Breast epithelium (tissue), 4 donors: ENCODE data around the gene FTCD. TPM values are rescaled to one million over a fixed set of nuclear protein-coding genes. Genes with fewer than 3 reads are reported as not detected.

ENCODE experiments used
- DNase-seq, 2 donors: peaks; one replicate each; pipeline ENCODE4 v3.0.0-alpha.2; 2019; ENCODE audit warnings: low spot score in 2 of 2
- H3K27ac ChIP-seq, 2 donors: fragments of 200-600 bp; sonication (generic) in 1 of 2; one replicate each; pipeline ENCODE4 v1.5.1; 2016 to 2019; ENCODE audit warnings: mild to moderate bottlenecking in 1 of 2
- H3K27me3 ChIP-seq, 2 donors: fragments of 200-600 bp; sonication (generic) in 1 of 2; one replicate each; pipeline versions ENCODE4 v1.5.1 to v1.6.0; 2017 to 2019; ENCODE audit warnings: control low read depth in 1 of 2, mild to moderate bottlenecking in 1 of 2
- H3K36me3 ChIP-seq: fragments of 200-600 bp; one replicate; pipeline ENCODE4 v1.5.1; 2019
- H3K4me1 ChIP-seq, 2 donors: fragments of 200-600 bp; sonication (generic); one replicate each; pipeline ENCODE4 v1.5.1; 2016 to 2019; ENCODE audit warnings: control low read depth in 1 of 2
- H3K4me3 ChIP-seq, 3 donors: fragments of 200-600 bp; sonication (generic); 1 replicate in 2 of 3; 2 replicates in 1 of 3; pipeline ENCODE4 v1.5.1; 2016 to 2019; ENCODE audit warnings: mild to moderate bottlenecking in 3 of 3, moderate library complexity in 2 of 3
- H3K9me3 ChIP-seq, 2 donors: fragments of 200-600 bp; sonication (generic) in 1 of 2; one replicate each; pipeline ENCODE4 v1.5.1; 2016 to 2019; ENCODE audit warnings: control low read depth in 1 of 2
- CTCF ChIP-seq, 3 donors: fragments of 450-650 bp; IDR thresholded peaks; one replicate each; pipeline ENCODE4 v1.5.1; 2016 to 2017; ENCODE audit warnings: antibody characterized with exemption in 3 of 3, mild to moderate bottlenecking in 3 of 3, moderate library complexity in 3 of 3
- POLR2A ChIP-seq: fragments of 450-650 bp; IDR thresholded peaks from one replicate; pipeline ENCODE4 v1.6.1; 2016; ENCODE audit warnings: antibody characterized with exemption, mild to moderate bottlenecking, moderate library complexity
- POLR2AphosphoS5 ChIP-seq, 3 donors: sonication (generic); formaldehyde crosslinking; IDR thresholded peaks; one replicate each; pipeline ENCODE4 v1.6.1; 2017; ENCODE audit warnings: antibody characterized with exemption in 3 of 3
- intact Hi-C: fragments of 100-400 bp; cut with DNase I; formaldehyde crosslinking; loops from one replicate; pipeline ENCODE4 v1.15.1; 2023; ENCODE audit warnings: low total_unique reads
- total RNA-seq, 3 donors: library from RNA; depleted of rRNA; stranded (reverse); fragments of >200 nt; gene quantifications; one replicate each; pipeline ENCODE4 v1.1.0, GENCODE V29; 2016

The FTCD gene
- total RNA-seq, 3 donors from 2014 or later = 0.59 TPM; not detected in 2

GRCh38 chr21:46168238-46168637 is 12.9 kb upstream of the FTCD start:
- Histone ChIP-seq H3K4me3 (no peak overlapping the region), H3K27ac (no peak overlapping the region), H3K27me3 (no peaks in the 10 kb centered on the region), H3K4me1 (no peaks in the 10 kb centered on the region), H3K36me3 (no peaks in the 10 kb centered on the region), H3K9me3 (no peaks in the 10 kb centered on the region)
- peak in 1 of 2 donors; percentile 12 for DNase-seq
- TF ChIP-seq POLR2A (no peak), POLR2AphosphoS5 (IDR thresholded peaks at IDR 0.05) (no peak), CTCF (IDR thresholded peaks at IDR 0.05) (no peak)
- intact Hi-C loops = no loop called here

GRCh38 chr21:46165098-46165497 is 9.7 kb upstream of the FTCD start:
- no peak for TF ChIP-seq CTCF (IDR thresholded peaks at IDR 0.05)
- TF ChIP-seq POLR2AphosphoS5 (IDR thresholded peaks at IDR 0.05) = no peak
- no peak for TF ChIP-seq POLR2A
- Histone ChIP-seq H3K27ac (no peak overlapping the region), H3K9me3 (no peaks in the 10 kb centered on the region), H3K36me3 (no peaks in the 10 kb centered on the region), H3K27me3 (no peaks in the 10 kb centered on the region), H3K4me3 (no peak overlapping the region), H3K4me1 (no peaks in the 10 kb centered on the region)
- DNase-seq = no peak
- intact Hi-C loops = no loop called here

- Histone ChIP-seq H3K27ac (no peak overlapping the region), H3K4me3 (no peak overlapping the region), H3K9me3 (no peaks in the 10 kb centered on the region), H3K27me3 (no peaks in the 10 kb centered on the region), H3K4me1 (no peaks in the 10 kb centered on the region), H3K36me3 (no peaks in the 10 kb centered on the region)
- DNase-seq = no peak
- intact Hi-C loops = no loop called here
- TF ChIP-seq POLR2AphosphoS5 (IDR thresholded peaks at IDR 0.05) (no peak), CTCF (IDR thresholded peaks at IDR 0.05) (no peak), POLR2A (no peak)
Observed at GRCh38 chr21:46163380-46163779, 8.0 kb upstream of the FTCD start.

GRCh38 chr21:46161633-46162592 is 6.5 kb upstream of the FTCD start:
- Histone ChIP-seq H3K4me1 (no peaks in the 10 kb centered on the region), H3K4me3 (peak overlapping the region in 1 of 3 donors; percentile 33), H3K27me3 (no peaks in the 10 kb centered on the region), H3K27ac (no peak overlapping the region), H3K36me3 (no peaks in the 10 kb centered on the region), H3K9me3 (no peaks in the 10 kb centered on the region)
- no peak for TF ChIP-seq CTCF (IDR thresholded peaks at IDR 0.05)
- TF ChIP-seq POLR2A = no peak
- no peak for TF ChIP-seq POLR2AphosphoS5 (IDR thresholded peaks at IDR 0.05)
- peak in 1 of 2 donors; percentile 44 for DNase-seq
- intact Hi-C loops = no loop called here

- H3K27ac ChIP-seq = no peak overlapping the region
- TF ChIP-seq POLR2A = no peak
- TF ChIP-seq CTCF (IDR thresholded peaks at IDR 0.05) = no peak
- TF ChIP-seq POLR2AphosphoS5 (IDR thresholded peaks at IDR 0.05) = no peak
- H3K36me3 ChIP-seq = no peaks in the 10 kb centered on the region
- no peaks in the 10 kb centered on the region for H3K9me3 ChIP-seq
- peak in 1 of 2 donors; percentile 49 for DNase-seq
- no peaks in the 10 kb centered on the region for H3K27me3 ChIP-seq
- H3K4me1 ChIP-seq = no peaks in the 10 kb centered on the region
- peak overlapping the region in 1 of 3 donors; percentile 33 for H3K4me3 ChIP-seq
- intact Hi-C loops = no loop called here
Observed at GRCh38 chr21:46160907-46161632, 5.7 kb upstream of the FTCD start.
